OCI-LY7 (cell line): ENCODE data around the gene ZNF416.

ENCODE experiments used
- EZH2phosphoT487 ChIP-seq: fragments of 200-600 bp; sonication (generic); IDR thresholded peaks from 2 replicates; pipeline ENCODE4 v1.6.1; 2018; ENCODE audit warnings: low read depth, borderline replicate concordance, mild to moderate bottlenecking, mixed run types, antibody characterized with exemption, low read length, moderate library complexity, mixed read lengths
- TF ChIP-seq, protein P1 (sequence below): fragments of 200-600 bp; sonication (generic); conservative IDR thresholded peaks from 2 replicates; pipeline ENCODE4 v1.5.1; 2014; ENCODE audit warnings: mild to moderate bottlenecking, antibody characterized with exemption, low read length, moderate library complexity, mixed read lengths

DNA sequence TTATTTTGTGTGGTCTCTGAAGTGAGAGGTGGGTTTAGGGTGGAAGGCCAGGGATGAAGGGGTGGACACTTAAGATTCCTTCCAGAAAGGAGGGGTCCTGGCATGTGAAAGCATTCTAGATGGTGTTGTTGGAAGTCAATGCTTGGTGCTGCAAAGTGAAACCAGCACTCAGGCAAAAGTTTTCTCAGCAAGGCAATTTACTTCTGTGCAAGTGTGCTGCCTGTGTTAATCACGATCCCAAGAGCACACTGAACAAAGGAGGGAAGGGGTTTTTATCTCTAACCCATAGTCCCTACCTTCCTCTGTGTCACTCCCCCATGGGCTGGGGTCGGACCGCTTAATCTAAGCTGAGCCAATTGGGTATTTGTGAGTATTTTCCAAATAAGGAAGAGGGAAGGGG lies 36.6 kb upstream of the ZNF416 start:
- TF ChIP-seq, protein P1, sequence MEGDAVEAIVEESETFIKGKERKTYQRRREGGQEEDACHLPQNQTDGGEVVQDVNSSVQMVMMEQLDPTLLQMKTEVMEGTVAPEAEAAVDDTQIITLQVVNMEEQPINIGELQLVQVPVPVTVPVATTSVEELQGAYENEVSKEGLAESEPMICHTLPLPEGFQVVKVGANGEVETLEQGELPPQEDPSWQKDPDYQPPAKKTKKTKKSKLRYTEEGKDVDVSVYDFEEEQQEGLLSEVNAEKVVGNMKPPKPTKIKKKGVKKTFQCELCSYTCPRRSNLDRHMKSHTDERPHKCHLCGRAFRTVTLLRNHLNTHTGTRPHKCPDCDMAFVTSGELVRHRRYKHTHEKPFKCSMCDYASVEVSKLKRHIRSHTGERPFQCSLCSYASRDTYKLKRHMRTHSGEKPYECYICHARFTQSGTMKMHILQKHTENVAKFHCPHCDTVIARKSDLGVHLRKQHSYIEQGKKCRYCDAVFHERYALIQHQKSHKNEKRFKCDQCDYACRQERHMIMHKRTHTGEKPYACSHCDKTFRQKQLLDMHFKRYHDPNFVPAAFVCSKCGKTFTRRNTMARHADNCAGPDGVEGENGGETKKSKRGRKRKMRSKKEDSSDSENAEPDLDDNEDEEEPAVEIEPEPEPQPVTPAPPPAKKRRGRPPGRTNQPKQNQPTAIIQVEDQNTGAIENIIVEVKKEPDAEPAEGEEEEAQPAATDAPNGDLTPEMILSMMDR = no peak
- TF ChIP-seq EZH2phosphoT487 = no peak
